Measurements from ENCODE around the gene CNTNAP5. TPM values are rescaled to one million over a fixed set of nuclear protein-coding genes. Genes with fewer than 3 reads are reported as not detected.

Gene CNTNAP5
- total and polyA plus RNA-seq, 4 donors, result not detected

GRCh38 chr2:124542932-124543640, 518.0 kb downstream of the CNTNAP5 start:
- 47 to 51% methylated on average over 10 of the region's 10 CpGs for WGBS, 2 donors
- DNase-seq (no peak), ATAC-seq (ENCODE audit: low FRiP score) (no peak)
- peaks cover 0 to 2% of the 10 kb centered on the region in 2 donors for H3K4me1 ChIP-seq (ENCODE audit: control insufficient read depth in 1 of 2, insufficient read depth in 2 of 2, low read length in 2 of 2)
- no peaks in the 10 kb centered on the region for H3K9me3 ChIP-seq (ENCODE audit: control insufficient read depth, low read length)
- intact Hi-C loops (cut with DNase I), result no loop called here
- H3K4me3 ChIP-seq (ENCODE audit: low read length in 2 of 2), result no peak overlapping the region
- peaks cover 0 to 2% of the 10 kb centered on the region in 2 donors for H3K27me3 ChIP-seq (ENCODE audit: control insufficient read depth in 1 of 2, insufficient read depth in 2 of 2, low read length in 1 of 2)
- H3K27ac ChIP-seq (ENCODE audit: low read depth in 1 of 2, low read length in 2 of 2), result no peak overlapping the region
- no peaks in the 10 kb centered on the region for H3K36me3 ChIP-seq (ENCODE audit: control insufficient read depth in 1 of 2, insufficient read depth in 2 of 2, low read length in 1 of 2)

GRCh38 chr2:124547700-124548099, 522.6 kb downstream of the CNTNAP5 start:
- intact Hi-C loops (cut with DNase I), result no loop called here
- Histone ChIP-seq H3K4me1 (ENCODE audit: control insufficient read depth in 1 of 2, insufficient read depth in 2 of 2, low read length in 2 of 2) (no peaks in the 10 kb centered on the region), H3K36me3 (ENCODE audit: control insufficient read depth in 1 of 2, insufficient read depth in 2 of 2, low read length in 1 of 2) (no peaks in the 10 kb centered on the region), H3K27ac (ENCODE audit: low read depth in 1 of 2, low read length in 2 of 2) (no peak overlapping the region), H3K9me3 (ENCODE audit: control insufficient read depth, low read length) (no peaks in the 10 kb centered on the region), H3K4me3 (ENCODE audit: low read length in 2 of 2) (no peak overlapping the region), H3K27me3 (ENCODE audit: control insufficient read depth in 1 of 2, insufficient read depth in 2 of 2, low read length in 1 of 2) (no peaks in the 10 kb centered on the region)
- ATAC-seq (ENCODE audit: low FRiP score) (no peak), DNase-seq (no peak)
- 80 to 83% methylated on average over 3 of the region's 3 CpGs for WGBS, 2 donors

GRCh38 chr2:124558277-124558905, 533.3 kb downstream of the CNTNAP5 start:
- no peak for DNase-seq
- Histone ChIP-seq H3K27ac (ENCODE audit: low read depth in 1 of 2, low read length in 2 of 2) (no peak overlapping the region), H3K27me3 (ENCODE audit: control insufficient read depth in 1 of 2, insufficient read depth in 2 of 2, low read length in 1 of 2) (no peaks in the 10 kb centered on the region)

GRCh38 chr2:124559236-124559635, 534.1 kb downstream of the CNTNAP5 start:
- intact Hi-C loops (cut with DNase I), result no loop called here
- H3K27me3 ChIP-seq (ENCODE audit: control insufficient read depth in 1 of 2, insufficient read depth in 2 of 2, low read length in 1 of 2), result no peaks in the 10 kb centered on the region
- no peaks in the 10 kb centered on the region for H3K9me3 ChIP-seq (ENCODE audit: control insufficient read depth, low read length)
- no peak for ATAC-seq (ENCODE audit: low FRiP score)
- H3K4me3 ChIP-seq (ENCODE audit: low read length in 2 of 2), result no peak overlapping the region
- no peaks in the 10 kb centered on the region for H3K4me1 ChIP-seq (ENCODE audit: control insufficient read depth in 1 of 2, insufficient read depth in 2 of 2, low read length in 2 of 2)
- H3K27ac ChIP-seq (ENCODE audit: low read depth in 1 of 2, low read length in 2 of 2), result no peak overlapping the region
- DNase-seq, result no peak
- no peaks in the 10 kb centered on the region for H3K36me3 ChIP-seq (ENCODE audit: control insufficient read depth in 1 of 2, insufficient read depth in 2 of 2, low read length in 1 of 2)
- 80 to 97% methylated on average over 2 of the region's 2 CpGs for WGBS, 2 donors

More at GRCh38 chr2:124558277-124558905, 533.3 kb downstream of the CNTNAP5 start:
- no peak overlapping the region for H3K4me3 ChIP-seq (ENCODE audit: low read length in 2 of 2)
- WGBS, 2 donors, result 40 to 41% methylated on average over 6 of the region's 6 CpGs
- intact Hi-C loops (cut with DNase I), result no loop called here
- ATAC-seq (ENCODE audit: low FRiP score), result no peak
- H3K4me1 ChIP-seq (ENCODE audit: control insufficient read depth in 1 of 2, insufficient read depth in 2 of 2, low read length in 2 of 2), result no peaks in the 10 kb centered on the region
- H3K9me3 ChIP-seq (ENCODE audit: control insufficient read depth, low read length), result no peaks in the 10 kb centered on the region
- H3K36me3 ChIP-seq (ENCODE audit: control insufficient read depth in 1 of 2, insufficient read depth in 2 of 2, low read length in 1 of 2), result no peaks in the 10 kb centered on the region

GRCh38 chr2:124560592-124561112, 535.6 kb downstream of the CNTNAP5 start:
- Histone ChIP-seq H3K36me3 (ENCODE audit: control insufficient read depth in 1 of 2, insufficient read depth in 2 of 2, low read length in 1 of 2) (no peaks in the 10 kb centered on the region), H3K4me1 (ENCODE audit: control insufficient read depth in 1 of 2, insufficient read depth in 2 of 2, low read length in 2 of 2) (no peaks in the 10 kb centered on the region), H3K4me3 (ENCODE audit: low read length in 2 of 2) (no peak overlapping the region), H3K9me3 (ENCODE audit: control insufficient read depth, low read length) (no peaks in the 10 kb centered on the region), H3K27me3 (ENCODE audit: control insufficient read depth in 1 of 2, insufficient read depth in 2 of 2, low read length in 1 of 2) (no peaks in the 10 kb centered on the region), H3K27ac (ENCODE audit: low read depth in 1 of 2, low read length in 2 of 2) (no peak overlapping the region)
- intact Hi-C loops (cut with DNase I), result no loop called here
- ATAC-seq (ENCODE audit: low FRiP score), result no peak
- 66 to 67% methylated on average over 4 of the region's 4 CpGs for WGBS, 2 donors
- DNase-seq, result no peak

- WGBS, 2 donors, result 65 to 73% methylated on average over 2 of the region's 2 CpGs
- intact Hi-C loops (cut with DNase I), result no loop called here
Measured at GRCh38 chr2:124561486-124561885, 536.4 kb downstream of the CNTNAP5 start.

GRCh38 chr2:124563426-124563825, 538.3 kb downstream of the CNTNAP5 start:
- no peaks in the 10 kb centered on the region for H3K9me3 ChIP-seq (ENCODE audit: control insufficient read depth, low read length)
- no peaks in the 10 kb centered on the region for H3K36me3 ChIP-seq (ENCODE audit: control insufficient read depth in 1 of 2, insufficient read depth in 2 of 2, low read length in 1 of 2)
- no peak overlapping the region for H3K4me3 ChIP-seq (ENCODE audit: low read length in 2 of 2)
- intact Hi-C loops (cut with DNase I), result no loop called here
- no peak for DNase-seq
- H3K27me3 ChIP-seq (ENCODE audit: control insufficient read depth in 1 of 2, insufficient read depth in 2 of 2, low read length in 1 of 2), result no peaks in the 10 kb centered on the region
- no peak for ATAC-seq (ENCODE audit: low FRiP score)
- H3K27ac ChIP-seq (ENCODE audit: low read depth in 1 of 2, low read length in 2 of 2), result no peak overlapping the region
- H3K4me1 ChIP-seq (ENCODE audit: control insufficient read depth in 1 of 2, insufficient read depth in 2 of 2, low read length in 2 of 2), result no peaks in the 10 kb centered on the region

More at GRCh38 chr2:124561486-124561885, 536.4 kb downstream of the CNTNAP5 start:
- H3K27me3 ChIP-seq (ENCODE audit: control insufficient read depth in 1 of 2, insufficient read depth in 2 of 2, low read length in 1 of 2), result no peaks in the 10 kb centered on the region
- DNase-seq (no peak), ATAC-seq (ENCODE audit: low FRiP score) (no peak)
- H3K4me3 ChIP-seq (ENCODE audit: low read length in 2 of 2), result no peak overlapping the region
- no peaks in the 10 kb centered on the region for H3K9me3 ChIP-seq (ENCODE audit: control insufficient read depth, low read length)
- H3K4me1 ChIP-seq (ENCODE audit: control insufficient read depth in 1 of 2, insufficient read depth in 2 of 2, low read length in 2 of 2), result no peaks in the 10 kb centered on the region
- H3K27ac ChIP-seq (ENCODE audit: low read depth in 1 of 2, low read length in 2 of 2), result no peak overlapping the region
- H3K36me3 ChIP-seq (ENCODE audit: control insufficient read depth in 1 of 2, insufficient read depth in 2 of 2, low read length in 1 of 2), result no peaks in the 10 kb centered on the region

- DNase-seq (no peak), ATAC-seq (ENCODE audit: low FRiP score) (no peak)
Measured at GRCh38 chr2:124566518-124566970, 541.5 kb downstream of the CNTNAP5 start.

GRCh38 chr2:124570872-124571271, 545.8 kb downstream of the CNTNAP5 start:
- H3K27me3 ChIP-seq (ENCODE audit: control insufficient read depth in 1 of 2, insufficient read depth in 2 of 2, low read length in 1 of 2), result no peaks in the 10 kb centered on the region
- intact Hi-C loops (cut with DNase I), result no loop called here
- no peaks in the 10 kb centered on the region for H3K36me3 ChIP-seq (ENCODE audit: control insufficient read depth in 1 of 2, insufficient read depth in 2 of 2, low read length in 1 of 2)

More at GRCh38 chr2:124566518-124566970, 541.5 kb downstream of the CNTNAP5 start:
- Histone ChIP-seq H3K27me3 (ENCODE audit: control insufficient read depth in 1 of 2, insufficient read depth in 2 of 2, low read length in 1 of 2) (no peaks in the 10 kb centered on the region), H3K36me3 (ENCODE audit: control insufficient read depth in 1 of 2, insufficient read depth in 2 of 2, low read length in 1 of 2) (no peaks in the 10 kb centered on the region), H3K9me3 (ENCODE audit: control insufficient read depth, low read length) (no peaks in the 10 kb centered on the region), H3K4me3 (ENCODE audit: low read length in 2 of 2) (no peak overlapping the region), H3K4me1 (ENCODE audit: control insufficient read depth in 1 of 2, insufficient read depth in 2 of 2, low read length in 2 of 2) (no peaks in the 10 kb centered on the region), H3K27ac (ENCODE audit: low read depth in 1 of 2, low read length in 2 of 2) (no peak overlapping the region)
- intact Hi-C loops (cut with DNase I), result no loop called here

More at GRCh38 chr2:124570872-124571271, 545.8 kb downstream of the CNTNAP5 start:
- H3K4me1 ChIP-seq (ENCODE audit: control insufficient read depth in 1 of 2, insufficient read depth in 2 of 2, low read length in 2 of 2), result no peaks in the 10 kb centered on the region
- no peaks in the 10 kb centered on the region for H3K9me3 ChIP-seq (ENCODE audit: control insufficient read depth, low read length)
- H3K27ac ChIP-seq (ENCODE audit: low read depth in 1 of 2, low read length in 2 of 2), result no peak overlapping the region
- no peak for DNase-seq
- no peak for ATAC-seq (ENCODE audit: low FRiP score)
- no peak overlapping the region for H3K4me3 ChIP-seq (ENCODE audit: low read length in 2 of 2)
